ENCODE results near the gene KCNIP4. TPM values are rescaled to one million over a fixed set of nuclear protein-coding genes. Genes with fewer than 3 reads are reported as not detected.

The KCNIP4 gene
- total and polyA plus RNA-seq, 10 of the 15 experiments (the other 5 are each of a cell fraction or from before 2014, with no cell fraction given): 0.03 to 0.23 (median 0.13) TPM; not detected in 7

DNA sequence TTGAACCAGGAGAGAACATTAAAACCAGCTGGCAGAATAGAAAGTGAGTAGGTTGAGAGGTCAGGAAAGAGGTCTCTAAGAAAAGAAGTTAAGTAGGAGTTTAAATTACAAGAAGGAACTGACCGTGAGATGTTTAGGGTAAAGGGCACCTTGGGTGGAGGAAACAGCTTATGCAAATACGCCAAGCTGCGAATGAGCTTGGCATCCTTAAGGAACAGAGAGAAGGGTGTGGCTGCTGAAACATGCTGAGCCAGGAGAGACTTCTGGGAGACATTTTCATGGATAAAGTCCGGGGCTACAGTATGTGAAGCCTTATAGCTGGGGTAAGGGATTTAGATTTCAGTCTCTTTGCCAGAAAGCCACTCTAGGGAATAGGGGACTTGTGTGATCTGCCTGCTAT is 249.1 kb downstream of the KCNIP4 start:
- Histone ChIP-seq H3K4me2 (ENCODE audit: control insufficient read depth, insufficient read depth) (no peak overlapping the region), H3K27me3 (replicated peaks in 1 of 2; ENCODE audit: control insufficient read depth in 2 of 2, insufficient read depth in 2 of 2, low read length in 1 of 2) (no peaks in the 10 kb centered on the region), H3K9ac (ENCODE audit: control insufficient read depth, insufficient read depth, low read length) (no peak overlapping the region), H3K4me1 (ENCODE audit: control insufficient read depth, insufficient read depth, low read length) (no peaks in the 10 kb centered on the region), H4K20me1 (ENCODE audit: control insufficient read depth, insufficient read depth) (no peaks in the 10 kb centered on the region), H2AFZ (ENCODE audit: control insufficient read depth, low read depth, low read length) (no peak overlapping the region), H3K9me3 (replicated peaks; ENCODE audit: control insufficient read depth, insufficient read depth, low read length) (no peaks in the 10 kb centered on the region), H3K79me2 (ENCODE audit: control insufficient read depth, insufficient read depth, low read length) (no peaks in the 10 kb centered on the region), H3K36me3 (ENCODE audit: control insufficient read depth in 2 of 2, insufficient read depth in 2 of 2, low read length in 1 of 2) (no peaks in the 10 kb centered on the region), H3K4me3 (no peak overlapping the region), H3K27ac (ENCODE audit: control insufficient read depth, insufficient read depth) (no peak overlapping the region)
- ChIA-PET POLR2A (no interaction called here), CTCF (interaction anchor here (1.1 kb wide), 1 partner anchor 68 kb away, joined by 3 read pairs; no protein-coding TSS in a partner anchor), RAD21 (ENCODE audit: unreplicated experiment) (no interaction called here), SMC1A (ENCODE audit: uncharacterized antibody, unreplicated experiment) (no interaction called here)
- no TSS peak for BruUV-seq (replicated peaks)
- no peak for FAIRE-seq
- WGBS (ENCODE audit: insufficient coverage, insufficient replicate concordance, low lambda C conversion rate, missing lambda C conversion rate): 23% methylated on average over 4 of the region's 4 CpGs
- TF ChIP-seq KDM1A (IDR thresholded peaks at IDR 0.05; ENCODE audit: borderline replicate concordance): no peak
- no peak for TF ChIP-seq RBBP5 (conservative IDR thresholded peaks at IDR 0.05)
- no peak for TF ChIP-seq E2F8 (IDR thresholded peaks at IDR 0.05; ENCODE audit: low read depth, partially characterized antibody)
- TF ChIP-seq NR2C1 (IDR thresholded peaks at IDR 0.05): no peak
- TF ChIP-seq, protein P1, sequence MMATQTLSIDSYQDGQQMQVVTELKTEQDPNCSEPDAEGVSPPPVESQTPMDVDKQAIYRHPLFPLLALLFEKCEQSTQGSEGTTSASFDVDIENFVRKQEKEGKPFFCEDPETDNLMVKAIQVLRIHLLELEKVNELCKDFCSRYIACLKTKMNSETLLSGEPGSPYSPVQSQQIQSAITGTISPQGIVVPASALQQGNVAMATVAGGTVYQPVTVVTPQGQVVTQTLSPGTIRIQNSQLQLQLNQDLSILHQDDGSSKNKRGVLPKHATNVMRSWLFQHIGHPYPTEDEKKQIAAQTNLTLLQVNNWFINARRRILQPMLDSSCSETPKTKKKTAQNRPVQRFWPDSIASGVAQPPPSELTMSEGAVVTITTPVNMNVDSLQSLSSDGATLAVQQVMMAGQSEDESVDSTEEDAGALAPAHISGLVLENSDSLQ (IDR thresholded peaks at IDR 0.05): no peak
- no peak for TF ChIP-seq SUPT20H (IDR thresholded peaks at IDR 0.05; ENCODE audit: borderline replicate concordance, control insufficient read depth, low read depth, low read length)
- no peak for TF ChIP-seq ZBED1 (IDR thresholded peaks at IDR 0.05; ENCODE audit: borderline replicate concordance)
- no peak for TF ChIP-seq MYC (IDR thresholded peaks at IDR 0.05; ENCODE audit: insufficient read depth, insufficient read length, insufficient replicate concordance, low read length, severe bottlenecking)
- TF ChIP-seq LARP7 (IDR thresholded peaks at IDR 0.05): no peak
- TF ChIP-seq JUND (IDR thresholded peaks at IDR 0.05; ENCODE audit: low read depth, low read length): no peak
- no peak for TF ChIP-seq ZSCAN29 (IDR thresholded peaks at IDR 0.05)
- TF ChIP-seq YBX1 (IDR thresholded peaks at IDR 0.05): no peak
- TF ChIP-seq TCF3 (IDR thresholded peaks at IDR 0.05; ENCODE audit: borderline replicate concordance, insufficient read depth, low read depth, low read length): no peak
- no peak for TF ChIP-seq MEF2B (IDR thresholded peaks at IDR 0.05; ENCODE audit: partially characterized antibody, poor library complexity, severe bottlenecking)
- no peak for TF ChIP-seq ZNF384 (IDR thresholded peaks at IDR 0.05; ENCODE audit: borderline replicate concordance, low read depth, low read length)
- TF ChIP-seq MEF2A (IDR thresholded peaks at IDR 0.05; ENCODE audit: insufficient read depth, low read depth, low read length): no peak
- TF ChIP-seq CHD1 (IDR thresholded peaks at IDR 0.05; ENCODE audit: low read depth, low read length): no peak
- TF ChIP-seq CREB1 (IDR thresholded peaks at IDR 0.05; ENCODE audit: low read depth): no peak
- TF ChIP-seq CTCF (IDR thresholded peaks at IDR 0.05 in 2 of 3, conservative IDR thresholded peaks at IDR 0.05 in 1 of 3; ENCODE audit: control insufficient read depth in 2 of 3, extremely low read depth in 1 of 3, insufficient read depth in 1 of 3, low read depth in 3 of 3, low read length in 3 of 3): no peak
- ATAC-seq: no peak
- DNase-seq (ENCODE audit: low read depth, low spot score): no peak
- intact Hi-C loops (cut with micrococcal nuclease; ENCODE audit: unreplicated experiment) (no loop called here), in situ Hi-C loops (cut with MboI) (no loop called here)

Measured in GM12878 (cell line).